GM23338 (cell line): Measurements from ENCODE around the gene SLC9C2. TPM values are rescaled to one million over a fixed set of nuclear protein-coding genes. Genes with fewer than 3 reads are reported as not detected.

Experiments used
- ATAC-seq: fragments of 200-7000 bp; cut with Tn5 transposase; 3 replicates; pipeline ENCODE4 v1.9.1; 2020
- DNase-seq: peaks from one replicate; pipeline ENCODE4 v3.0.0-alpha.2; 2015; ENCODE audit warnings: low spot score
- H2AFZ ChIP-seq: fragments of 200-600 bp; sonication (generic); 2 replicates; pipeline ENCODE4 v1.8.0; 2016; ENCODE audit warnings: antibody characterized with exemption, mild to moderate bottlenecking, moderate library complexity
- H3F3A ChIP-seq: fragments of 200-600 bp; sonication (generic); replicated peaks from 2 replicates; pipeline ENCODE4 v1.8.0; 2017; ENCODE audit warnings: antibody characterized with exemption, mixed run types, low read depth
- H3K27ac ChIP-seq: fragments of 200-600 bp; sonication (generic); 2 replicates; pipeline ENCODE4 v1.6.1; 2016; ENCODE audit warnings: low read depth
- H3K27me3 ChIP-seq: fragments of 200-600 bp; sonication (generic); 2 replicates; pipeline ENCODE4 v1.8.0; 2016; ENCODE audit warnings: mild to moderate bottlenecking, mixed run types, moderate library complexity; ENCODE audit not compliant: insufficient read depth
- H3K36me3 ChIP-seq: fragments of 200-600 bp; sonication (generic); 2 replicates; pipeline ENCODE4 v1.8.0; 2016; ENCODE audit warnings: mild to moderate bottlenecking; ENCODE audit not compliant: insufficient read depth
- H3K4me1 ChIP-seq: fragments of 200-600 bp; sonication (generic); 2 replicates; pipeline ENCODE4 v1.8.0; 2016; ENCODE audit warnings: mild to moderate bottlenecking, moderate library complexity; ENCODE audit not compliant: insufficient read depth
- H3K4me2 ChIP-seq: fragments of 200-600 bp; sonication (generic); 2 replicates; pipeline ENCODE4 v1.7.1; 2017; ENCODE audit warnings: mixed run types
- H3K4me3 ChIP-seq: fragments of 200-600 bp; sonication (generic); 2 replicates; pipeline ENCODE4 v1.6.1; 2016; ENCODE audit warnings: mixed run types
- H3K79me2 ChIP-seq: fragments of 200-600 bp; sonication (generic); replicated peaks from 2 replicates; pipeline ENCODE4 v1.8.0; 2017; ENCODE audit warnings: mild to moderate bottlenecking; ENCODE audit not compliant: insufficient read depth
- H3K9me2 ChIP-seq: fragments of 200-600 bp; sonication (generic); 2 replicates; pipeline ENCODE4 v1.8.0; 2017; ENCODE audit not compliant: insufficient read depth
- H4K20me1 ChIP-seq: fragments of 200-600 bp; sonication (generic); replicated peaks from 2 replicates; pipeline ENCODE4 v1.8.0; 2017; ENCODE audit warnings: mild to moderate bottlenecking; ENCODE audit not compliant: insufficient read depth
- H3K27ac Mint-ChIP-seq: 2 replicates; pipeline ENCODE4 v1.8.0; 2020; ENCODE audit warnings: inconsistent platforms, mild to moderate bottlenecking, moderate library complexity, mixed read lengths
- H3K27me3 Mint-ChIP-seq: 3 replicates; pipeline ENCODE4 v1.8.0; 2022; ENCODE audit warnings: low read depth, mild to moderate bottlenecking, moderate library complexity, mixed read lengths, inconsistent platforms; ENCODE audit not compliant: insufficient read depth, poor library complexity
- H3K36me3 Mint-ChIP-seq: 3 replicates; pipeline ENCODE4 v1.8.0; 2021; ENCODE audit warnings: low read depth, mild to moderate bottlenecking, inconsistent platforms, moderate library complexity, mixed read lengths
- H3K4me1 Mint-ChIP-seq: 3 replicates; pipeline ENCODE4 v1.8.0; 2020; ENCODE audit warnings: mild to moderate bottlenecking, inconsistent platforms, mixed read lengths
- H3K4me3 Mint-ChIP-seq: 3 replicates; pipeline ENCODE4 v1.8.0; 2021; ENCODE audit warnings: moderate library complexity, mild to moderate bottlenecking, inconsistent platforms, mixed read lengths
- H3K9me3 Mint-ChIP-seq: 3 replicates; pipeline ENCODE4 v1.8.0; 2020; ENCODE audit warnings: moderate library complexity, mild to moderate bottlenecking, inconsistent platforms, mixed read lengths
- CREB1 ChIP-seq: fragments of 250-450 bp; sonication (Bioruptor Pico); IDR thresholded peaks from 2 replicates; pipeline ENCODE4 v1.5.0; 2020; ENCODE audit warnings: low read depth, mild to moderate bottlenecking, moderate library complexity
- EZH2 ChIP-seq: fragments of 200-600 bp; sonication (generic); IDR thresholded peaks from one replicate; pipeline ENCODE4 v1.8.0; 2017; ENCODE audit warnings: antibody characterized with exemption, mild to moderate bottlenecking, low read depth; ENCODE audit not compliant: unreplicated experiment
- EZH2phosphoT487 ChIP-seq: fragments of 200-600 bp; sonication (generic); IDR thresholded peaks from one replicate; pipeline ENCODE4 v1.8.1; 2018; ENCODE audit warnings: antibody characterized with exemption; ENCODE audit not compliant: unreplicated experiment
- JUNB ChIP-seq: IDR thresholded peaks from one replicate; pipeline ENCODE4 v1.6.1; 2016; ENCODE audit warnings: antibody characterized with exemption; ENCODE audit not compliant: unreplicated experiment
- NANOG ChIP-seq: IDR thresholded peaks from 2 replicates; pipeline ENCODE4 v1.6.1; 2016; ENCODE audit warnings: antibody characterized with exemption, borderline replicate concordance
- POLR2AphosphoS5 ChIP-seq: IDR thresholded peaks from 2 replicates; pipeline ENCODE4 v1.6.1; 2016; ENCODE audit warnings: antibody characterized with exemption, low read depth
- STAT1 ChIP-seq: IDR thresholded peaks from one replicate; pipeline ENCODE4 v1.6.1; 2016; ENCODE audit warnings: antibody characterized with exemption; ENCODE audit not compliant: unreplicated experiment
- ZNF114 ChIP-seq: fragments of 250-450 bp; sonication (Bioruptor Pico); IDR thresholded peaks from 2 replicates; pipeline ENCODE4 v1.5.0; 2020; ENCODE audit warnings: mild to moderate bottlenecking, moderate library complexity
- ZNF331 ChIP-seq: fragments of 250-450 bp; sonication (Bioruptor Pico); IDR thresholded peaks from 2 replicates; pipeline ENCODE4 v1.5.0; 2020; ENCODE audit warnings: low read depth, mild to moderate bottlenecking, moderate library complexity
- polyA plus RNA-seq: library from polyadenylated mRNA; unstranded; fragments of >200 nt; fragmentation: Nextera tagmentation; extraction: Ambion mirVana; gene quantifications from 2 replicates; pipeline ENCODE4 v1.2.1, GENCODE V29; 2016
- total RNA-seq: library from RNA; depleted of rRNA; stranded (reverse); fragments of >200 nt; shearing (Covaris generic); gene quantifications from 2 replicates; pipeline ENCODE4 v1.2.3, GENCODE V29; 2014
- TF ChIP-seq, protein P1 (sequence below): IDR thresholded peaks from 2 replicates; pipeline ENCODE4 v1.6.1; 2016; ENCODE audit warnings: antibody characterized with exemption
- TF ChIP-seq, protein P2 (sequence below): fragments of 250-450 bp; sonication (Bioruptor Pico); IDR thresholded peaks from 2 replicates; pipeline ENCODE4 v1.5.0; 2020; ENCODE audit warnings: mild to moderate bottlenecking, moderate library complexity
- TF ChIP-seq, protein P3 (sequence below), 2 experiments: fragments of 200-600 bp in 1 of 2; sonication (generic) in 1 of 2; conservative IDR thresholded peaks; 2 replicates each; pipeline versions ENCODE4 v1.5.1 to v1.6.1; 2016 to 2017; ENCODE audit warnings: antibody characterized with exemption in 2 of 2, low read depth in 2 of 2, mild to moderate bottlenecking in 2 of 2, moderate library complexity in 1 of 2
- TF ChIP-seq, protein P4 (sequence below): IDR thresholded peaks from one replicate; pipeline ENCODE4 v1.6.1; 2018; ENCODE audit warnings: antibody characterized with exemption; ENCODE audit not compliant: unreplicated experiment

The SLC9C2 gene
- total and polyA plus RNA-seq, 2 experiments from 2014 or later, result not detected

DNA sequence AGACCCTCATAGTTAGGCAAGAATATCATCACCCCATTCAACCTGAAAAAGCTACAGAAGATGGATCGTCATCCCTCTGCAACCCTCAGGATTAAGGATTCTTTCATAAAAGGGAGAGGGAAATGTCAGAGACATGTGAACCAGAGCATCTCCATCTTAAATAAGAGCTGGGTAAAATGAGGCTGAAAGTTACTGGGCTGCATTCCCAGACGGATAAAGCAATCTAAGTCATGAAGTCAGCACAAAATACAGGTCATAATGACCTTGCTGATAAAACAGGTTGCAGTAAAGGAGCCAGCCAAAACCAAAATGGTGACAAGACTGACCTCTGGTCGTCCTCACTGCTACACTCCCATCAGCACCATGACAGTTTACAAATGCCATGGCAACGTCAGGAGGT is 103.1 kb downstream of the SLC9C2 start:
- no peak overlapping the region for H3K27ac Mint-ChIP-seq
- Histone ChIP-seq H3K79me2 (no peaks in the 10 kb centered on the region), H3K4me1 (no peaks in the 10 kb centered on the region), H3K9me2 (no peaks in the 10 kb centered on the region), H3K27ac (no peak overlapping the region), H4K20me1 (no peaks in the 10 kb centered on the region), H3K27me3 (no peaks in the 10 kb centered on the region), H3K4me2 (no peak overlapping the region), H3K4me3 (no peak overlapping the region), H3F3A (no peaks in the 10 kb centered on the region), H3K36me3 (peaks cover 3% of the 10 kb centered on the region), H2AFZ (no peak overlapping the region)
- H3K4me1 Mint-ChIP-seq, result peaks cover 2% of the 10 kb centered on the region; the same call in 2 of the 3 replicates
- H3K9me3 Mint-ChIP-seq, result peaks cover 36% of the 10 kb centered on the region
- DNase-seq (no peak), ATAC-seq (no peak)
- TF ChIP-seq JUNB, result no peak
- TF ChIP-seq NANOG, result no peak
- TF ChIP-seq ZNF114 (CRISPR knock-in tag), result no peak
- TF ChIP-seq, protein P1, sequence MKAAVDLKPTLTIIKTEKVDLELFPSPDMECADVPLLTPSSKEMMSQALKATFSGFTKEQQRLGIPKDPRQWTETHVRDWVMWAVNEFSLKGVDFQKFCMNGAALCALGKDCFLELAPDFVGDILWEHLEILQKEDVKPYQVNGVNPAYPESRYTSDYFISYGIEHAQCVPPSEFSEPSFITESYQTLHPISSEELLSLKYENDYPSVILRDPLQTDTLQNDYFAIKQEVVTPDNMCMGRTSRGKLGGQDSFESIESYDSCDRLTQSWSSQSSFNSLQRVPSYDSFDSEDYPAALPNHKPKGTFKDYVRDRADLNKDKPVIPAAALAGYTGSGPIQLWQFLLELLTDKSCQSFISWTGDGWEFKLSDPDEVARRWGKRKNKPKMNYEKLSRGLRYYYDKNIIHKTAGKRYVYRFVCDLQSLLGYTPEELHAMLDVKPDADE, result no peak
- no peak for TF ChIP-seq STAT1
- TF ChIP-seq EZH2, result no peak
- TF ChIP-seq, protein P2, sequence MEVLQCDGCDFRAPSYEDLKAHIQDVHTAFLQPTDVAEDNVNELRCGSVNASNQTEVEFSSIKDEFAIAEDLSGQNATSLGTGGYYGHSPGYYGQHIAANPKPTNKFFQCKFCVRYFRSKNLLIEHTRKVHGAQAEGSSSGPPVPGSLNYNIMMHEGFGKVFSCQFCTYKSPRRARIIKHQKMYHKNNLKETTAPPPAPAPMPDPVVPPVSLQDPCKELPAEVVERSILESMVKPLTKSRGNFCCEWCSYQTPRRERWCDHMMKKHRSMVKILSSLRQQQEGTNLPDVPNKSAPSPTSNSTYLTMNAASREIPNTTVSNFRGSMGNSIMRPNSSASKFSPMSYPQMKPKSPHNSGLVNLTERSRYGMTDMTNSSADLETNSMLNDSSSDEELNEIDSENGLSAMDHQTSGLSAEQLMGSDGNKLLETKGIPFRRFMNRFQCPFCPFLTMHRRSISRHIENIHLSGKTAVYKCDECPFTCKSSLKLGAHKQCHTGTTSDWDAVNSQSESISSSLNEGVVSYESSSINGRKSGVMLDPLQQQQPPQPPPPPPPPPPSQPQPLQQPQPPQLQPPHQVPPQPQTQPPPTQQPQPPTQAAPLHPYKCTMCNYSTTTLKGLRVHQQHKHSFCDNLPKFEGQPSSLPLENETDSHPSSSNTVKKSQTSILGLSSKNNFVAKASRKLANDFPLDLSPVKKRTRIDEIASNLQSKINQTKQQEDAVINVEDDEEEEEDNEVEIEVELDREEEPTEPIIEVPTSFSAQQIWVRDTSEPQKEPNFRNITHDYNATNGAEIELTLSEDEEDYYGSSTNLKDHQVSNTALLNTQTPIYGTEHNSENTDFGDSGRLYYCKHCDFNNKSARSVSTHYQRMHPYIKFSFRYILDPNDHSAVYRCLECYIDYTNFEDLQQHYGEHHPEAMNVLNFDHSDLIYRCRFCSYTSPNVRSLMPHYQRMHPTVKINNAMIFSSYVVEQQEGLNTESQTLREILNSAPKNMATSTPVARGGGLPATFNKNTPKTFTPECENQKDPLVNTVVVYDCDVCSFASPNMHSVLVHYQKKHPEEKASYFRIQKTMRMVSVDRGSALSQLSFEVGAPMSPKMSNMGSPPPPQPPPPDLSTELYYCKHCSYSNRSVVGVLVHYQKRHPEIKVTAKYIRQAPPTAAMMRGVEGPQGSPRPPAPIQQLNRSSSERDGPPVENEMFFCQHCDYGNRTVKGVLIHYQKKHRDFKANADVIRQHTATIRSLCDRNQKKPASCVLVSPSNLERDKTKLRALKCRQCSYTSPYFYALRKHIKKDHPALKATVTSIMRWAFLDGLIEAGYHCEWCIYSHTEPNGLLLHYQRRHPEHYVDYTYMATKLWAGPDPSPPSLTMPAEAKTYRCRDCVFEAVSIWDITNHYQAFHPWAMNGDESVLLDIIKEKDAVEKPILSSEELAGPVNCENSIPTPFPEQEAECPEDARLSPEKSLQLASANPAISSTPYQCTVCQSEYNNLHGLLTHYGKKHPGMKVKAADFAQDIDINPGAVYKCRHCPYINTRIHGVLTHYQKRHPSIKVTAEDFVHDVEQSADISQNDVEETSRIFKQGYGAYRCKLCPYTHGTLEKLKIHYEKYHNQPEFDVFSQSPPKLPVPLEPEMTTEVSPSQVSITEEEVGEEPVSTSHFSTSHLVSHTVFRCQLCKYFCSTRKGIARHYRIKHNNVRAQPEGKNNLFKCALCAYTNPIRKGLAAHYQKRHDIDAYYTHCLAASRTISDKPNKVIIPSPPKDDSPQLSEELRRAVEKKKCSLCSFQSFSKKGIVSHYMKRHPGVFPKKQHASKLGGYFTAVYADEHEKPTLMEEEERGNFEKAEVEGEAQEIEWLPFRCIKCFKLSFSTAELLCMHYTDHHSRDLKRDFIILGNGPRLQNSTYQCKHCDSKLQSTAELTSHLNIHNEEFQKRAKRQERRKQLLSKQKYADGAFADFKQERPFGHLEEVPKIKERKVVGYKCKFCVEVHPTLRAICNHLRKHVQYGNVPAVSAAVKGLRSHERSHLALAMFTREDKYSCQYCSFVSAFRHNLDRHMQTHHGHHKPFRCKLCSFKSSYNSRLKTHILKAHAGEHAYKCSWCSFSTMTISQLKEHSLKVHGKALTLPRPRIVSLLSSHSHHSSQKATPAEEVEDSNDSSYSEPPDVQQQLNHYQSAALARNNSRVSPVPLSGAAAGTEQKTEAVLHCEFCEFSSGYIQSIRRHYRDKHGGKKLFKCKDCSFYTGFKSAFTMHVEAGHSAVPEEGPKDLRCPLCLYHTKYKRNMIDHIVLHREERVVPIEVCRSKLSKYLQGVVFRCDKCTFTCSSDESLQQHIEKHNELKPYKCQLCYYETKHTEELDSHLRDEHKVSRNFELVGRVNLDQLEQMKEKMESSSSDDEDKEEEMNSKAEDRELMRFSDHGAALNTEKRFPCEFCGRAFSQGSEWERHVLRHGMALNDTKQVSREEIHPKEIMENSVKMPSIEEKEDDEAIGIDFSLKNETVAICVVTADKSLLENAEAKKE (CRISPR knock-in tag), result no peak
- TF ChIP-seq ZNF331 (CRISPR knock-in tag), result no peak
- no peak for TF ChIP-seq CREB1 (CRISPR knock-in tag)
- TF ChIP-seq, protein P3, sequence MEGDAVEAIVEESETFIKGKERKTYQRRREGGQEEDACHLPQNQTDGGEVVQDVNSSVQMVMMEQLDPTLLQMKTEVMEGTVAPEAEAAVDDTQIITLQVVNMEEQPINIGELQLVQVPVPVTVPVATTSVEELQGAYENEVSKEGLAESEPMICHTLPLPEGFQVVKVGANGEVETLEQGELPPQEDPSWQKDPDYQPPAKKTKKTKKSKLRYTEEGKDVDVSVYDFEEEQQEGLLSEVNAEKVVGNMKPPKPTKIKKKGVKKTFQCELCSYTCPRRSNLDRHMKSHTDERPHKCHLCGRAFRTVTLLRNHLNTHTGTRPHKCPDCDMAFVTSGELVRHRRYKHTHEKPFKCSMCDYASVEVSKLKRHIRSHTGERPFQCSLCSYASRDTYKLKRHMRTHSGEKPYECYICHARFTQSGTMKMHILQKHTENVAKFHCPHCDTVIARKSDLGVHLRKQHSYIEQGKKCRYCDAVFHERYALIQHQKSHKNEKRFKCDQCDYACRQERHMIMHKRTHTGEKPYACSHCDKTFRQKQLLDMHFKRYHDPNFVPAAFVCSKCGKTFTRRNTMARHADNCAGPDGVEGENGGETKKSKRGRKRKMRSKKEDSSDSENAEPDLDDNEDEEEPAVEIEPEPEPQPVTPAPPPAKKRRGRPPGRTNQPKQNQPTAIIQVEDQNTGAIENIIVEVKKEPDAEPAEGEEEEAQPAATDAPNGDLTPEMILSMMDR (conservative IDR thresholded peaks at IDR 0.05; ENCODE audit: low read depth in 2 of 2), result no peak
- no peak for TF ChIP-seq EZH2phosphoT487
- TF ChIP-seq, protein P4, sequence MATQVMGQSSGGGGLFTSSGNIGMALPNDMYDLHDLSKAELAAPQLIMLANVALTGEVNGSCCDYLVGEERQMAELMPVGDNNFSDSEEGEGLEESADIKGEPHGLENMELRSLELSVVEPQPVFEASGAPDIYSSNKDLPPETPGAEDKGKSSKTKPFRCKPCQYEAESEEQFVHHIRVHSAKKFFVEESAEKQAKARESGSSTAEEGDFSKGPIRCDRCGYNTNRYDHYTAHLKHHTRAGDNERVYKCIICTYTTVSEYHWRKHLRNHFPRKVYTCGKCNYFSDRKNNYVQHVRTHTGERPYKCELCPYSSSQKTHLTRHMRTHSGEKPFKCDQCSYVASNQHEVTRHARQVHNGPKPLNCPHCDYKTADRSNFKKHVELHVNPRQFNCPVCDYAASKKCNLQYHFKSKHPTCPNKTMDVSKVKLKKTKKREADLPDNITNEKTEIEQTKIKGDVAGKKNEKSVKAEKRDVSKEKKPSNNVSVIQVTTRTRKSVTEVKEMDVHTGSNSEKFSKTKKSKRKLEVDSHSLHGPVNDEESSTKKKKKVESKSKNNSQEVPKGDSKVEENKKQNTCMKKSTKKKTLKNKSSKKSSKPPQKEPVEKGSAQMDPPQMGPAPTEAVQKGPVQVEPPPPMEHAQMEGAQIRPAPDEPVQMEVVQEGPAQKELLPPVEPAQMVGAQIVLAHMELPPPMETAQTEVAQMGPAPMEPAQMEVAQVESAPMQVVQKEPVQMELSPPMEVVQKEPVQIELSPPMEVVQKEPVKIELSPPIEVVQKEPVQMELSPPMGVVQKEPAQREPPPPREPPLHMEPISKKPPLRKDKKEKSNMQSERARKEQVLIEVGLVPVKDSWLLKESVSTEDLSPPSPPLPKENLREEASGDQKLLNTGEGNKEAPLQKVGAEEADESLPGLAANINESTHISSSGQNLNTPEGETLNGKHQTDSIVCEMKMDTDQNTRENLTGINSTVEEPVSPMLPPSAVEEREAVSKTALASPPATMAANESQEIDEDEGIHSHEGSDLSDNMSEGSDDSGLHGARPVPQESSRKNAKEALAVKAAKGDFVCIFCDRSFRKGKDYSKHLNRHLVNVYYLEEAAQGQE, result no peak
- no peak for TF ChIP-seq POLR2AphosphoS5
- peaks cover under 1% of the 10 kb centered on the region for H3K27me3 Mint-ChIP-seq
- peaks cover 21% of the 10 kb centered on the region for H3K36me3 Mint-ChIP-seq
- no peak overlapping the region for H3K4me3 Mint-ChIP-seq
